ENCODE measurements around the gene HEXA.

DNA sequence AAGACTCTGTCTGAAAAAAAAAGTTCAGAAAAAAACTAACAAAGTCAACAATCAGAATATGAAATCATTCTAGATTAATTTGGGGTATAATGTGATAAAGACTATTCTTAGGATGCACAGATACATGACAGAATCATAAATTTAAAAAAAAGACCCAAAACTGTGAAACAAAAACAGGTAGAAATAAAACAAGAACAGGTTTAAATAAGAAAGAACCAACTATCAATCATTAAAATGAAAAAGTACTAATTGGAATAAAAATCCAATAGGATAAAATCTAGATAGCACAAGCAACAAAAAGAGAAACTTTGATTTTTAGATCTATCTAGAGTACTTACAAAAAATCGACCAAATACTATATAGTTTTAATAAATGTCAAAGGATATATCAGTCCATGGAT lies 35.7 kb upstream of the HEXA start:
- no peak for TF ChIP-seq EZH2phosphoT487 (IDR thresholded peaks at IDR 0.05)
- no peak for TF ChIP-seq EZH2 (IDR thresholded peaks at IDR 0.05)

All from neural progenitor cell (in vitro differentiated cells).